HCT116 (cell line): ENCODE results near the gene TRIM75. TPM values are rescaled to one million over a fixed set of nuclear protein-coding genes. Genes with fewer than 3 reads are reported as not detected.

Source experiments
- ATAC-seq: fragments of 200-7000 bp; cut with Tn5 transposase; 2 replicates; pipeline ENCODE4 v1.9.1; 2020; ENCODE audit warnings: mild to moderate bottlenecking, moderate library complexity
- Bru-seq: library from RNA; stranded (reverse); fragments of 400-500 nt; gene quantifications from one replicate; lab custom pipeline; 2021; lab: Mats Ljungman, UMichigan
- BruChase-seq, 2 experiments: library from RNA; stranded (reverse); fragments of 400-500 nt; gene quantifications; one replicate each; lab custom pipeline; 2021; lab: Mats Ljungman, UMichigan
- BruUV-seq: library from RNA; stranded (reverse); fragments of 400-500 nt; replicated peaks from 2 replicates; lab custom pipeline; 2021; lab: Mats Ljungman, UMichigan
- CTCF ChIA-PET: fragments of 300-600 bp; sonication (Branson Sonifier 250); formaldehyde crosslinking; loops from one replicate; lab custom pipeline; 2021; ENCODE audit warnings: antibody characterized with exemption; lab: Charles Lee
- POLR2A ChIA-PET: fragments of 300-600, 350-600 bp; sonication (Branson Sonifier 250); formaldehyde crosslinking; loops from one replicate; lab custom pipeline; 2021; ENCODE audit warnings: antibody characterized with exemption; lab: Charles Lee
- RAD21 ChIA-PET, 2 experiments: fragments of 300-600 bp; sonication (Branson Sonifier 250); formaldehyde crosslinking; loops; one replicate each; lab custom pipeline; 2023; ENCODE audit warnings: low total read pairs in 2 of 2; ENCODE audit not compliant: uncharacterized antibody in 2 of 2, unreplicated experiment in 2 of 2, low non-redundant PET in 1 of 2; lab: Charles Lee
- DNase-seq: peaks from one replicate; pipeline ENCODE4 v3.0.0-alpha.2; 2010; ENCODE audit warnings: low read depth, low spot score
- H2AFZ ChIP-seq: fragments of 200-600 bp; shearing (Covaris generic), sonication (generic); 2 replicates; pipeline ENCODE4 v1.6.1; 2017; ENCODE audit warnings: low read depth, mixed run types, mixed read lengths, antibody characterized with exemption, low read length; ENCODE audit not compliant: poor library complexity, severe bottlenecking
- H3K27ac ChIP-seq: 2 replicates; pipeline ENCODE4 v1.5.1; 2012; ENCODE audit warnings: low read depth, low read length
- H3K27me3 ChIP-seq: fragments of 200-600 bp; sonication (generic); 2 replicates; pipeline ENCODE4 v1.6.1; 2016; ENCODE audit warnings: mixed run types, low read length, mixed read lengths; ENCODE audit not compliant: insufficient read depth
- H3K36me3 ChIP-seq, 2 experiments: fragments of 200-500 bp in 1 of 2; fragments of 200-600 bp in 1 of 2; sonication (Bioruptor generic) in 1 of 2; sonication (generic) in 1 of 2; 2 replicates each; pipeline versions ENCODE4 v1.5.1 to v1.6.1; 2014 to 2016; ENCODE audit warnings: low read length in 2 of 2, inconsistent platforms in 1 of 2, mixed read lengths in 1 of 2, mixed run types in 1 of 2; ENCODE audit not compliant: insufficient read depth in 2 of 2, control insufficient read depth in 1 of 2
- H3K4me1 ChIP-seq, 2 experiments: fragments of 200-600 bp in 1 of 2; sonication (generic) in 1 of 2; 2 replicates each; pipeline versions ENCODE4 v1.5.1 to v1.6.1; 2012 to 2017; ENCODE audit warnings: low read length in 2 of 2, inconsistent platforms in 1 of 2, mild to moderate bottlenecking in 1 of 2, mixed read lengths in 1 of 2, mixed run types in 1 of 2, moderate library complexity in 1 of 2; ENCODE audit not compliant: insufficient read depth in 2 of 2, control insufficient read depth in 1 of 2
- H3K4me2 ChIP-seq: fragments of 200-600 bp; sonication (generic); 2 replicates; pipeline ENCODE4 v1.6.1; 2017; ENCODE audit warnings: mixed run types, low read length, mixed read lengths
- H3K4me3 ChIP-seq, 2 experiments: fragments of 200-600 bp in 1 of 2; sonication (generic) in 1 of 2; replicated peaks in 1 of 2; 2 replicates each; pipeline ENCODE4 v1.5.1; 2011 to 2016; ENCODE audit warnings: low read length in 2 of 2, control low read depth in 1 of 2, low read depth in 1 of 2, mild to moderate bottlenecking in 1 of 2, mixed read lengths in 1 of 2, mixed run types in 1 of 2
- H3K79me2 ChIP-seq: fragments of 200-600 bp; sonication (generic); 2 replicates; pipeline ENCODE4 v1.6.1; 2017; ENCODE audit warnings: mild to moderate bottlenecking, mixed run types, low read length, moderate library complexity, mixed read lengths; ENCODE audit not compliant: insufficient read depth
- H3K9ac ChIP-seq: fragments of 200-600 bp; sonication (generic); 2 replicates; pipeline ENCODE4 v1.6.1; 2016; ENCODE audit warnings: low read length, mixed read lengths
- H3K9me2 ChIP-seq: fragments of 200-600 bp; sonication (generic), shearing (Covaris generic); 2 replicates; pipeline ENCODE4 v1.6.1; 2017; ENCODE audit warnings: mixed run types, mild to moderate bottlenecking, moderate library complexity; ENCODE audit not compliant: insufficient read depth
- H3K9me3 ChIP-seq, 2 experiments: fragments of 200-500 bp in 1 of 2; fragments of 200-600 bp in 1 of 2; sonication (Bioruptor generic) in 1 of 2; sonication (generic) in 1 of 2; 2 replicates each; pipeline ENCODE4 v1.6.1; 2014 to 2017; ENCODE audit warnings: low read length in 2 of 2, mixed read lengths in 2 of 2, inconsistent platforms in 1 of 2, low read depth in 1 of 2, mild to moderate bottlenecking in 1 of 2, mixed run types in 1 of 2, moderate library complexity in 1 of 2; ENCODE audit not compliant: control insufficient read depth in 1 of 2, insufficient read depth in 1 of 2
- H4K20me1 ChIP-seq: fragments of 200-600 bp; sonication (generic), shearing (Covaris generic); 2 replicates; pipeline ENCODE4 v1.6.1; 2017; ENCODE audit warnings: mixed run types, mild to moderate bottlenecking, moderate library complexity; ENCODE audit not compliant: insufficient read depth
- ATF3 ChIP-seq: IDR thresholded peaks from 2 replicates; pipeline ENCODE4 v1.6.1; 2012
- EGR1 ChIP-seq: IDR thresholded peaks from 2 replicates; pipeline ENCODE4 v1.6.1; 2012; ENCODE audit warnings: low read depth
- ELF1 ChIP-seq: IDR thresholded peaks from 2 replicates; pipeline ENCODE4 v1.6.1; 2012; ENCODE audit warnings: low read depth, borderline replicate concordance
- EZH2 ChIP-seq: fragments of 200-600 bp; sonication (generic); IDR thresholded peaks from 2 replicates; pipeline ENCODE4 v1.6.1; 2017; ENCODE audit warnings: antibody characterized with exemption, mixed run types
- FOSL1 ChIP-seq: IDR thresholded peaks from 2 replicates; pipeline ENCODE4 v1.6.1; 2012; ENCODE audit warnings: low read depth
- POLR2AphosphoS5 ChIP-seq: IDR thresholded peaks from 2 replicates; pipeline ENCODE4 v1.6.1; 2011; ENCODE audit warnings: mild to moderate bottlenecking, low read depth, low read length, moderate library complexity
- intact Hi-C: fragments of 100-400 bp; cut with micrococcal nuclease; formaldehyde crosslinking; loops from 2 replicates; pipeline ENCODE4 v1.10.0; 2022
- long read RNA-seq: library from polyadenylated mRNA; unstranded; transcript quantifications from one replicate; pipeline ENCODE4 v2.0.0, GENCODE V29; 2021; ENCODE audit not compliant: unreplicated experiment
- polyA plus RNA-seq: library from polyadenylated mRNA; unstranded; fragments of >200 nt; gene quantifications from 2 replicates; pipeline ENCODE4 v1.2.1, GENCODE V29; 2012; ENCODE audit warnings: missing spikeins
- total RNA-seq: library from RNA; stranded (reverse); gene quantifications from one replicate; pipeline ENCODE4 v1.2.1, GENCODE V29; 2021; ENCODE audit not compliant: unreplicated experiment
- TF ChIP-seq, protein P1 (sequence below): IDR thresholded peaks from 2 replicates; pipeline ENCODE4 v1.6.1; 2012; ENCODE audit warnings: low read depth
- TF ChIP-seq, protein P2 (sequence below): IDR thresholded peaks from 2 replicates; pipeline ENCODE4 v1.6.1; 2012

Gene TRIM75
- not detected for total RNA-seq
- not detected in 2 replicates for polyA plus RNA-seq
- Bru-seq, nascent RNA = not detected
- not detected for BruChase-seq, experiment 1, labeled RNA remaining after a 6-hour chase
- BruChase-seq, experiment 2, labeled RNA remaining after a 2-hour chase = not detected
- long read RNA-seq = 0 reads

DNA sequence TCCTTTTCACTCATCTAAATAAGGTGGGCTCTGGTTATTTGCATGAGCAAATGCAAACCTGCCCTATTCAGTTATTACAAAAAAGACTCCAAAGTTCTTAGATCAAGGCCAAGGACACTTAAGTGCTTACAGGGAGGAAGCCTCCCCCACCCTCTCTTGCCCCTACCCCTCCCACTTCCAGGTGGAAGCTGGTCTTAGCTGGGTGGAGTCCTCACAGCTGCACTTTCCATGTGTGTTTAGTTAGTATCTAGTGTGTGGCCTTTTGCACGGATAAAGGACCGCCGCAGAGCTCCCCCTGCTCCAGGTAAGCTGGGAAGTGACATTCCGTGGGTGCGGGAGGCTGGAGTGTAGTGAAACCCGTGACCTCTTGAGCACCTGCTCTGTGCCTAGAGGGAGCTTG is at the start of gene TRIM75:
TRIM75 (plus strand) TSS at position 222 of the 400 bp plus-strand sequence. CDS start 5,282 bp downstream, outside the sequence.
- no peaks in the 10 kb centered on the region for H3K9me3 ChIP-seq
- no peaks in the 10 kb centered on the region for H3K4me1 ChIP-seq
- H3K27ac ChIP-seq = no peak within 1 kb of the TSS
- BruUV-seq = no TSS peak
- CTCF ChIA-PET = no interaction called here
- TF ChIP-seq EGR1 = no peak
- TF ChIP-seq POLR2AphosphoS5 = no peak
- TF ChIP-seq, protein P1, sequence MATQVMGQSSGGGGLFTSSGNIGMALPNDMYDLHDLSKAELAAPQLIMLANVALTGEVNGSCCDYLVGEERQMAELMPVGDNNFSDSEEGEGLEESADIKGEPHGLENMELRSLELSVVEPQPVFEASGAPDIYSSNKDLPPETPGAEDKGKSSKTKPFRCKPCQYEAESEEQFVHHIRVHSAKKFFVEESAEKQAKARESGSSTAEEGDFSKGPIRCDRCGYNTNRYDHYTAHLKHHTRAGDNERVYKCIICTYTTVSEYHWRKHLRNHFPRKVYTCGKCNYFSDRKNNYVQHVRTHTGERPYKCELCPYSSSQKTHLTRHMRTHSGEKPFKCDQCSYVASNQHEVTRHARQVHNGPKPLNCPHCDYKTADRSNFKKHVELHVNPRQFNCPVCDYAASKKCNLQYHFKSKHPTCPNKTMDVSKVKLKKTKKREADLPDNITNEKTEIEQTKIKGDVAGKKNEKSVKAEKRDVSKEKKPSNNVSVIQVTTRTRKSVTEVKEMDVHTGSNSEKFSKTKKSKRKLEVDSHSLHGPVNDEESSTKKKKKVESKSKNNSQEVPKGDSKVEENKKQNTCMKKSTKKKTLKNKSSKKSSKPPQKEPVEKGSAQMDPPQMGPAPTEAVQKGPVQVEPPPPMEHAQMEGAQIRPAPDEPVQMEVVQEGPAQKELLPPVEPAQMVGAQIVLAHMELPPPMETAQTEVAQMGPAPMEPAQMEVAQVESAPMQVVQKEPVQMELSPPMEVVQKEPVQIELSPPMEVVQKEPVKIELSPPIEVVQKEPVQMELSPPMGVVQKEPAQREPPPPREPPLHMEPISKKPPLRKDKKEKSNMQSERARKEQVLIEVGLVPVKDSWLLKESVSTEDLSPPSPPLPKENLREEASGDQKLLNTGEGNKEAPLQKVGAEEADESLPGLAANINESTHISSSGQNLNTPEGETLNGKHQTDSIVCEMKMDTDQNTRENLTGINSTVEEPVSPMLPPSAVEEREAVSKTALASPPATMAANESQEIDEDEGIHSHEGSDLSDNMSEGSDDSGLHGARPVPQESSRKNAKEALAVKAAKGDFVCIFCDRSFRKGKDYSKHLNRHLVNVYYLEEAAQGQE = no peak
- TF ChIP-seq ATF3 = no peak
- no peak for TF ChIP-seq FOSL1
- no peak for TF ChIP-seq ELF1
- no peak for TF ChIP-seq EZH2
- TF ChIP-seq, protein P2, sequence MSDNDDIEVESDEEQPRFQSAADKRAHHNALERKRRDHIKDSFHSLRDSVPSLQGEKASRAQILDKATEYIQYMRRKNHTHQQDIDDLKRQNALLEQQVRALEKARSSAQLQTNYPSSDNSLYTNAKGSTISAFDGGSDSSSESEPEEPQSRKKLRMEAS = no peak
- POLR2A ChIA-PET = no interaction called here
- H3K27me3 ChIP-seq = no peaks in the 10 kb centered on the region
- RAD21 ChIA-PET = no interaction called here
- no peak within 1 kb of the TSS for H3K9ac ChIP-seq
- no peaks in the 10 kb centered on the region for H4K20me1 ChIP-seq
- ATAC-seq = no peak
- H3K9me2 ChIP-seq = no peaks in the 10 kb centered on the region
- H3K4me3 ChIP-seq = no peak within 1 kb of the TSS
- DNase-seq = no peak
- no peak within 1 kb of the TSS for H2AFZ ChIP-seq
- no peaks in the 10 kb centered on the region for H3K36me3 ChIP-seq
- intact Hi-C loops = no loop called here
- no peaks in the 10 kb centered on the region for H3K79me2 ChIP-seq
- no peak within 1 kb of the TSS for H3K4me2 ChIP-seq
